HG03139 (cell line): ENCODE data around the gene TM4SF20.

ENCODE experiments used
- ATAC-seq: cut with Tn5 transposase; IDR thresholded peaks from one replicate; pipeline ENCODE4 v1.9.1; 2021; ENCODE audit not compliant: unreplicated experiment

The TM4SF20 gene

DNA sequence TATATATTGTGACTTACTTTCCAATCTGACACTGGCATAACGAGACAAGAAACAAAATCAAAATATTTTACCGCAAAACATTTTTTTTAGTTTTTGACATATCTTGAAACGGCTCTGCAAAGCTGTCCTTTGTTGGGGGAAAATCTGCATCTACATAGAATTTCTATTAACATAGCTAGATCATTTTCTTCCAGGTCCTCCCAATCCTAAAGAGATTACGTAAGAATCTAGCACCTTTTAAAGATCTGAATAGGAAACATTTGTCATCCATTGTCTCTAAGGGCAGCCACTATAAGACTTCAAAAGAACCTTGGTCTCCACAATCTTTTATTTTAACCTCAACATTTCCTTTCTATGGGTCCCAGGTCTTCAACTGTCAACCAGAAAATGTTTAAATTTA is 55.3 kb downstream of the TM4SF20 start:
- no peak for ATAC-seq

DNA sequence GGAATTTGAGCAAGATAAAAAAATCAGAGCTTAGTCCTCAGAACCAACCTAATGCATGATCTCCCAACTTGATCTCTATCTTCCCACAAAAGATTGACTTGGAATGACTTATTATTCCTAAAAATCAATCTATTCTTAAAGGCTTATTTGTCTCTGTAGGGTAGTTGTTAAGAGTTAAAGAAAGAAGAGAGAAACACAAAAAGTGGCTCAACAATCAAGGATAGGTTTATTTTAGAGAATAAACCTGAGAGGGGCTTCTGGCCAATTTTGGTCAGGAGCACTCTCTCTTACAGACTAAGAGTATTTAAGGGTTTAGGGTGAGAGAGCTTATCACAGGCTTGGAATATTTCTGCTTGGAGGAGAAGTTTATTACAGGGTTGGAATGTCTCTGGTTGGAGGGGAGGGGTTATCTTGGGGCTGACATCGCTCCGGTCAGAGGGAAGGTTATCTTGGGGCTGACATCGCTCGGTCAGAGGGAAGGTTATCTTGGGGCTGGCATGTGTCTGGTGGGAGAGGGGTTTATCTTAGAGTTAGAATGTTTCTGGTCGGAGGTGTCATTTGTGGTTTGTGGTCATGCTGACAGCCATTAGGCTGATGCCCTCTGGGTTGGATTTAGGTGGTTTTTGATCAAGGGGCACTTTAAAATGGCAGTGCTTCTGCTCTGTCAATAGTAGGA is 56.4 kb downstream of the TM4SF20 start:
- no peak for ATAC-seq

DNA sequence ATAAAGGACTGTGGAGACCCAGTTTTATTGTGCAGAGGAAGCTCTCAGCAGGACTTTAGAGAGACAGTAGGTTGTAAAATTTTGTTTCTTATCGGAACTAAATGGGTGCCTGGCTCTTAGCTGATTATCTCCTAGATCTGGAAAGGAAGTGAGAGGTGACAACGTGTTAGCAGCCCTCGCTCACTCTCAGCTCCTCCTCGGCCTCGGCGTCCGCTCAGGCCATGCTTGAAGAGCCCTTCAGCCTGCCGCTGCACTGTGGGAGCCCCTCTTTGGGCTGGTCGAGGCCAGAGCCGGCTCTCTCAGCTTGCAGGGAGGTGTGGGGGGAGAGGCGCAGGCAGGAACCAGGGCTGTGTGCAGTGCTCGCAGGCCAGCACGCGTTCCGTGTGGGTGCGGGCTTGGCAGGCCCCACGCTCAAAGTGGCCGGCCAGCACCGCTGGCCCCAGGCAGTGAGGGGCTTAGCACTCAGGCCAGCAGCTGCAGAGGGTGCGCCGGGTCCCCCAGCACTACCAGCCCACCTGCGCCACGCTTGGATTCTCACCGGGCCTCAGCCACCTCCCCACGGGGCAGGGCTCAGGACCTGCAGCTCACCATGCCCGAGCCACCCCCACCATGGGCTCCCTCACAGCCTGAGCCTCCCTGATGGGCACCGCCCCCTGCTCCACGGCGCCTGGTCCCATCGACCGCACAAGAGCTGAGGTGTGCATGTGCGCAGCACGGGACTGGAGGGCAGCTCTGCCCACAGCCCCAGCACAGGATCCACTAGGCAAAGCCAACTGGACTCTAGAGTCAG is 58.6 kb downstream of the TM4SF20 start:
- no peak for ATAC-seq

DNA sequence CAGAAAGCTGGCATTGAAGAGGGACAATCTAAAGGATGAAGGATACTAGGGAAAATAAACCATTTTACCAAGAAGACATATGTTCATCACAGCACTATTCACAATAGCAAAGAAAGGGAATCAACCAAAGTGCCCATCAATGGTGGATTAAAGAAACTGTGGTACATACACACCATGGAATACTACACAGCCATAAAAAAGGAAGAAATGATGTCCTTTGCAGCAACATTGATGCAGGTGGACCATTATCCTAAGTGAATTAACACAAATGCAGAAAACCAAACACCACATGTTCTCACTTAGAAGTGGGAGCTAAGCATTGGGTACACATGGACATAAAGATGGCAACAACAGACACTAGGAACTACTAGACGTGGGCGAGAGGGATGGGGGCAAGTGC is 61.3 kb downstream of the TM4SF20 start:
- ATAC-seq, result no peak

DNA sequence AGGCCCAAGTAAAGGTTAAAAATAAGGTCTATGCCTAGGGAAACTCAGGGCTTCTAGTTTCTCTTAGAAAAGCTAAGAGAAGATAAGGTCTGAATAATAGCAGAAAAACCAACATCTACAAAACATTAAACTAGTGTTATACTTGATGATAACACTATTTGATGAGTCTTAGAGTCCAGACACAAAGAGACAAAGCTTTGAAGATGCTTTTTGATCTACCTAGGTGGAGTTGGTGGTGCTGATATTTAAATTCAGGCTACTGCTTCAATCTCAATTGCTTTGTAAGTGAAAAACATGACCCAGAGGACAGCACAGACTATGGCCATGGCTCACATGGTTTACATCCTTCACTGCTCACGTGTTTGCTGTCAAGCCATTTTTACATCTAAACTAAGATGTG is 65.8 kb downstream of the TM4SF20 start:
- no peak for ATAC-seq

DNA sequence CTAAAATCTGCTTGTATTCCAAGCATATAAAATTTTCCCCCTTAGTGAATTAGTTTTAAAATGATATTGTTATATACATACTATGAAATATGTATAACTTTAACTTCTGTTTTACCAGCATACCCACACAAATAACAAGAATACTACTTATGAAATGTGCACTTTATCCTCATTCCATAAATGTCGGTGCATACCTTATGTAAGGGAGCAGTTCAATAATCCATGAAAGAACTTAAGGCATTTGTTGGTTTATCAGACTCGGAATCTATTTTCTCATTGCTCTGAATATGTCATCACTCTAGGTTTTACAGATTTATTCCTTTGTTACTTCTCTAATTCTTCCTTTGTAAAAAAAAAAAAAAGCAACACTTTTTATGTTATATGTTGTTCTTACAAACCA is 66.5 kb downstream of the TM4SF20 start:
- no peak for ATAC-seq
